WTC11 (cell line): Measurements from ENCODE around the gene MEGF9.

Experiments used
- CTCF ChIP-seq: fragments of 200-600 bp; IDR thresholded peaks from 2 replicates; pipeline ENCODE4 v1.8.0; 2022; ENCODE audit warnings: antibody characterized with exemption
- SP1 ChIP-seq: sonication (generic); formaldehyde crosslinking; conservative IDR thresholded peaks from 2 replicates; pipeline ENCODE4 v1.8.1; 2022; ENCODE audit warnings: missing genetic modification reagents
- TP53 ChIP-seq: sonication (generic); formaldehyde crosslinking; IDR thresholded peaks from 2 replicates; pipeline ENCODE4 v1.8.1; 2023; ENCODE audit warnings: mild to moderate bottlenecking, missing genetic modification reagents
- TF ChIP-seq, protein P1 (sequence below): sonication (generic); formaldehyde crosslinking; IDR thresholded peaks from 2 replicates; pipeline ENCODE4 v1.8.0; 2022; ENCODE audit warnings: mild to moderate bottlenecking, missing genetic modification reagents
- TF ChIP-seq, protein P2 (sequence below): sonication (generic); formaldehyde crosslinking; conservative IDR thresholded peaks from 2 replicates; pipeline ENCODE4 v1.8.1; 2023; ENCODE audit warnings: mild to moderate bottlenecking, low read depth, missing genetic modification reagents, moderate library complexity

GRCh38 chr9:120718316-120718715 is 4.0 kb upstream of the MEGF9 start:
- TF ChIP-seq TP53 (CRISPR knock-in tag) = no peak
- no peak for TF ChIP-seq SP1
- no peak for TF ChIP-seq CTCF
- TF ChIP-seq, protein P1, sequence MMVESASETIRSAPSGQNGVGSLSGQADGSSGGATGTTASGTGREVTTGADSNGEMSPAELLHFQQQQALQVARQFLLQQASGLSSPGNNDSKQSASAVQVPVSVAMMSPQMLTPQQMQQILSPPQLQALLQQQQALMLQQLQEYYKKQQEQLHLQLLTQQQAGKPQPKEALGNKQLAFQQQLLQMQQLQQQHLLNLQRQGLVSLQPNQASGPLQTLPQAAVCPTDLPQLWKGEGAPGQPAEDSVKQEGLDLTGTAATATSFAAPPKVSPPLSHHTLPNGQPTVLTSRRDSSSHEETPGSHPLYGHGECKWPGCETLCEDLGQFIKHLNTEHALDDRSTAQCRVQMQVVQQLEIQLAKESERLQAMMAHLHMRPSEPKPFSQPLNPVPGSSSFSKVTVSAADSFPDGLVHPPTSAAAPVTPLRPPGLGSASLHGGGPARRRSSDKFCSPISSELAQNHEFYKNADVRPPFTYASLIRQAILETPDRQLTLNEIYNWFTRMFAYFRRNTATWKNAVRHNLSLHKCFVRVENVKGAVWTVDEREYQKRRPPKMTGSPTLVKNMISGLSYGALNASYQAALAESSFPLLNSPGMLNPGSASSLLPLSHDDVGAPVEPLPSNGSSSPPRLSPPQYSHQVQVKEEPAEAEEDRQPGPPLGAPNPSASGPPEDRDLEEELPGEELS (CRISPR knock-in tag) = no peak
- TF ChIP-seq, protein P2, sequence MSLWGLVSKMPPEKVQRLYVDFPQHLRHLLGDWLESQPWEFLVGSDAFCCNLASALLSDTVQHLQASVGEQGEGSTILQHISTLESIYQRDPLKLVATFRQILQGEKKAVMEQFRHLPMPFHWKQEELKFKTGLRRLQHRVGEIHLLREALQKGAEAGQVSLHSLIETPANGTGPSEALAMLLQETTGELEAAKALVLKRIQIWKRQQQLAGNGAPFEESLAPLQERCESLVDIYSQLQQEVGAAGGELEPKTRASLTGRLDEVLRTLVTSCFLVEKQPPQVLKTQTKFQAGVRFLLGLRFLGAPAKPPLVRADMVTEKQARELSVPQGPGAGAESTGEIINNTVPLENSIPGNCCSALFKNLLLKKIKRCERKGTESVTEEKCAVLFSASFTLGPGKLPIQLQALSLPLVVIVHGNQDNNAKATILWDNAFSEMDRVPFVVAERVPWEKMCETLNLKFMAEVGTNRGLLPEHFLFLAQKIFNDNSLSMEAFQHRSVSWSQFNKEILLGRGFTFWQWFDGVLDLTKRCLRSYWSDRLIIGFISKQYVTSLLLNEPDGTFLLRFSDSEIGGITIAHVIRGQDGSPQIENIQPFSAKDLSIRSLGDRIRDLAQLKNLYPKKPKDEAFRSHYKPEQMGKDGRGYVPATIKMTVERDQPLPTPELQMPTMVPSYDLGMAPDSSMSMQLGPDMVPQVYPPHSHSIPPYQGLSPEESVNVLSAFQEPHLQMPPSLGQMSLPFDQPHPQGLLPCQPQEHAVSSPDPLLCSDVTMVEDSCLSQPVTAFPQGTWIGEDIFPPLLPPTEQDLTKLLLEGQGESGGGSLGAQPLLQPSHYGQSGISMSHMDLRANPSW = no peak
